ENCODE data around the gene TULP1.

Gene TULP1

DNA sequence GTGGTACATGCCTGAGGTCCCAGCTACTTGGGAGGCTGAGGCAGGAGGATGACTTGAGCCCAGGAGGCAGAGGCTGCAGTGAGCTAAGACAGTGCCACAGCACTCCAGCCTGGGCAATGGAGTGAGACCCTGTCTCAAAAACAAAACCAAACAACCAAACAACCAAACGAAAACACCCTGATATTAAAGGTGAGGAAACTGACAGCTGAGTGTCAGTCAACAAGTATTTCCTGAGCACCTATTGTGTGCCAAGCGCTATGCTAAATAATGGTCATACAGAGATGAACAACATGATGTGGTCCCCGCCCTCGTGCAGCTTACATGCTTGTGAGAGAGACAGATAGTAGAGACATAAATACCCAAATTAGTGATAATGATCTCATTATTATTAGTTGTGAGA lies 1.9 kb upstream of the TULP1 start:
- H3K27me3 ChIP-seq = peaks cover 28 to 37% (median 35%) of the 10 kb centered on the region in 11 experiments
- peaks cover 8 to 26% (median 24%) of the 10 kb centered on the region in 10 experiments; a peak in 19 of 20 replicates for H3K4me1 ChIP-seq
- no peaks in the 10 kb centered on the region for H3K9me3 ChIP-seq (replicated peaks in 1 of 11)
- H3K27ac ChIP-seq = no peak overlapping the region
- H3K4me3 ChIP-seq = no peak overlapping the region
- H3K4me2 ChIP-seq = no peak overlapping the region
- TF ChIP-seq Cebpa-rat (IDR thresholded peaks at IDR 0.05) = no peak
- no peak overlapping the region for H3K9ac ChIP-seq
- no peaks in the 10 kb centered on the region for H3K36me3 ChIP-seq
- peaks cover 0 to 20% (median 0%) of the 10 kb centered on the region in 11 experiments; a peak in 2 of 22 replicates for H4K20me1 ChIP-seq

DNA sequence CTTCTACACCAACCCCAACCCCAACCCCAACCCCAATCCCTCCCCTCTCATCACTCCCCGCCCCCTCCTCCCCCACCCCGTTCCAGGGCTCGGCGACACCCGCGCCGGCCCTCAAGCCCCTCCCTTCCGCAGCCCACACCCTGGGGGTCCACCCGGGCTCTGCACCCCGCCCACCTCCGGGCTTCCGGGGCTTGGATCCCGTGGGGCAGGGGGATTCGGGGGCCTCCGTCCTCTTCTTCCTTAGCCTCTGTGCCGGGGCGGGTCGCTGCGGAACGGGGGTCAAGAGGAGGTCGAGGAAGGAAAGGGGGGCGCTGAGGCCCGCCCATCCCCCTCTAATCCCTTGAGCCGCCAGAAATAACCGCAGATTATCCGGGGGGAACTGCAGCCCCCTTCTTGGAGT lies 690 bp downstream of the TULP1 start:
- Histone ChIP-seq H3K36me3 (no peaks in the 10 kb centered on the region), H3K9me3 (replicated peaks in 1 of 11) (no peaks in the 10 kb centered on the region), H3K27me3 (peaks cover 28 to 55% (median 40%) of the 10 kb centered on the region in 11 experiments), H3K4me2 (peak overlapping the region in 9 of 11 experiments; percentile 56 to 93 (median 82); a peak in 15 of 22 replicates), H3K4me3 (no peak overlapping the region), H3K27ac (no peak overlapping the region), H3K4me1 (peaks cover 17 to 48% (median 37%) of the 10 kb centered on the region in 10 experiments), H4K20me1 (peaks cover 0 to 22% (median 0%) of the 10 kb centered on the region in 11 experiments; a peak in 2 of 22 replicates), H3K9ac (no peak overlapping the region)
- TF ChIP-seq Cebpa-rat (IDR thresholded peaks at IDR 0.05) = no peak

DNA sequence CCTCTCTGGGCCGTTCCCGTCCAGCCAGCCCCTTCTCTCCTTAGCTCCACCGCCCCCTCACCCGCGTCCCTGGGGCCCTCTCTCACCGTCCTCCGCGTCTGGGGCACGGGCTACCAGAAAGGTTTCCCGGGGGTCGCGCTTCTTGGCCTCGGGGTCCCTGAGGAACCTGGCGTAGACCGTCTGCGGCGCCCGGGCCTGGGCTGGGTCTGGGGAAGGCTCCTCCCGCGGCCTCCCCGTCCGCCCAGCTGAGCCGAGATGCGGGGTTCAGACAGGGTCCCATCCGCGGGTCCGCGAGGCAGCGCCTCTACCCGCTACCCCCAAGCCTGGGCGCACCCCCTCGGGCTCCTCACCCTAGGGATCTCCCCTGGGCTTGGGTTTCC lies 1.1 kb downstream of the TULP1 start:
- Histone ChIP-seq H3K4me2 (peak overlapping the region; percentile 72 to 93 (median 82)), H3K9me3 (replicated peaks in 1 of 11) (no peaks in the 10 kb centered on the region), H3K9ac (peak overlapping the region in 7 of 11 experiments; percentile 28 to 59 (median 46); a peak in 9 of 22 replicates), H3K4me3 (peak overlapping the region in 6 of 10 experiments; percentile 21 to 54 (median 40); a peak in 6 of 20 replicates), H3K36me3 (no peaks in the 10 kb centered on the region), H3K27ac (no peak overlapping the region), H4K20me1 (peaks cover 0 to 22% (median 0%) of the 10 kb centered on the region in 11 experiments; a peak in 2 of 22 replicates), H3K27me3 (peaks cover 28 to 55% (median 40%) of the 10 kb centered on the region in 11 experiments), H3K4me1 (peaks cover 17 to 48% (median 37%) of the 10 kb centered on the region in 10 experiments)
- TF ChIP-seq Cebpa-rat (IDR thresholded peaks at IDR 0.05) = no peak

DNA sequence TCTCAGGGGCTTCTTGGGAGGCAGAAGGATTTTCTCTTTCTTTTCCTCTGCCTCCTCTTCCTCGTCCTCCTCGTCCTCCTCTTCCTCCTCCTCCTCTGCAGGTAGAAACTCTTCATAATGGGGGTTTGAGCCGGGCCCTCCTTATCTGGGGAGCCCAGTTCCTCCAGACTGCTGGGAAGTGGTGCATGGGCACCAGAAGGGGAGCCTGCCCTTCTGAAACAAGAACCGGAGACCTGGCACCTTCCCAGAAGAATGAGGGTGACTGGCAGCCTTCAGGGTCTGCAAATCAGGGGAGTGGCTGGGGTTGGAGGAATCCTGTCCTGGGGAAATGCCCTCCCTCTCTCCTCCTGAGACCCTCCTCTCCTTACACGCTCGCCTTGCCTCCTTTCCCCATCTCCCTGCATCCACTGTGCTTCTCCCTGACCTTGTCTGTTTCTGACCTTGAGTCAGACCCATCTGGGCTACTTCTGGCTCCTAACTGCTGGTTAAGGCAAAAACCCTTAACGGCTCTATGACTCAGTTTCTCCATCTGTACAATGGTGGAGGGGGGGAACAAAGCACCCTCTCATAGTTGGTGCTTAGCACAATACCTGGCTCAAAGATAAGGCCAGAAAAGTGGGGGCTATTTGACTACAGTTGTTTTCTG lies 1.7 kb downstream of the TULP1 start:
- peaks cover 0 to 22% (median 0%) of the 10 kb centered on the region in 11 experiments; a peak in 2 of 22 replicates for H4K20me1 ChIP-seq
- peak overlapping the region; percentile 72 to 93 (median 82) for H3K4me2 ChIP-seq
- no peaks in the 10 kb centered on the region for H3K36me3 ChIP-seq
- TF ChIP-seq Cebpa-rat (IDR thresholded peaks at IDR 0.05) = no peak
- peaks cover 28 to 55% (median 40%) of the 10 kb centered on the region in 11 experiments for H3K27me3 ChIP-seq
- H3K9me3 ChIP-seq (replicated peaks in 1 of 11) = no peaks in the 10 kb centered on the region
- H3K4me3 ChIP-seq = peak overlapping the region in 5 of 10 experiments; percentile 21 to 54 (median 41); a peak in 4 of 20 replicates
- peak overlapping the region in 6 of 11 experiments; percentile 28 to 59 (median 48); a peak in 7 of 22 replicates for H3K9ac ChIP-seq
- no peak overlapping the region for H3K27ac ChIP-seq
- H3K4me1 ChIP-seq = peaks cover 17 to 48% (median 37%) of the 10 kb centered on the region in 10 experiments

DNA sequence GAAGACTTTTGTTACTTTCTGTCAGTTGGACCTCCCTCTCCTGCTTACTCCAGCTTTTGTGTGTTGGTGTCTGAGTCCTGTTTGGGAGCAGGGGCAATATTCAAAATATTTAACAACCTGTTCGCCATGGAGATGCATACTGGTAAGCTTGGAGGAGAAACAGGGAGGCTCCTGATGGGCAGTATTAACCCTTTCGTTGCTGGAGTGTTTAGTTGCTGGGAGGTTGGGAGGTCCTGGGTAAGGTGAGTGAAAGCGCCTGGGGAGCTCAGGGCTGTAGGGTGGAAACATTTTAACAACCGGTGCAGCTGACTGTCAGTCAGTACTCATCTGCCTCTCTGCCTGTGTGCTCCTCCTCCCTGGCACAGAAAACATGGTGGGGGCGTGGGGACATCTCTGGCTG lies 4.2 kb downstream of the TULP1 start:
- Histone ChIP-seq H3K36me3 (no peaks in the 10 kb centered on the region), H3K4me1 (peaks cover 17 to 54% (median 41%) of the 10 kb centered on the region in 10 experiments), H3K4me3 (no peak overlapping the region), H3K9ac (no peak overlapping the region), H3K4me2 (peak overlapping the region; percentile 25 to 91 (median 75); a peak in 21 of 22 replicates), H3K9me3 (replicated peaks in 1 of 11) (no peaks in the 10 kb centered on the region), H3K27me3 (peaks cover 35 to 64% (median 47%) of the 10 kb centered on the region in 11 experiments), H4K20me1 (peaks cover 0 to 22% (median 0%) of the 10 kb centered on the region in 11 experiments; a peak in 2 of 22 replicates), H3K27ac (no peak overlapping the region)
- no peak for TF ChIP-seq Cebpa-rat (IDR thresholded peaks at IDR 0.05)

DNA sequence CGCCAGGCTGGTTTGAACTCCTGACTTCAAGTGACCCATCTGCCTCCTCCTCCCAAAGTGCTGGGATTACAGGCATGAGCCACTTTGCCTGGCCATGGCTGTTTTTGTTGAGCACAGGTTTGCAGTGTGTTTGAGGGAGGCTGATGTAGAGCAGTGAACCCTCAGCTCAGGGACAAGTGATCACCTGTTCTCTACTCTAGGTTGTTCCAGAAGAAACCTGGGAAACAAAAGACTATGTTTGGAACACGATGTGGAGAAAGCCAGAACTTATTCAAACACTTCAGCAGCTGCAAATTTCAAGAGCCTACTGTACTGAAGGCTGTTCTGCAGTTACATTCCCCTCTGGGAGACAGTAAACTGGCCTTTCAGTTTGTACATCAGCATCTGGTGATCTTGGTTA lies 4.7 kb downstream of the TULP1 start:
- peak overlapping the region in 3 of 11 experiments; percentile 75 to 91 (median 88); a peak in 7 of 22 replicates for H3K4me2 ChIP-seq
- TF ChIP-seq Cebpa-rat (IDR thresholded peaks at IDR 0.05) = no peak
- H3K27me3 ChIP-seq = peaks cover 38 to 68% (median 50%) of the 10 kb centered on the region in 11 experiments
- H4K20me1 ChIP-seq = peaks cover 0 to 22% (median 0%) of the 10 kb centered on the region in 11 experiments; a peak in 2 of 22 replicates
- no peak overlapping the region for H3K9ac ChIP-seq
- no peaks in the 10 kb centered on the region for H3K9me3 ChIP-seq (replicated peaks in 1 of 11)
- H3K36me3 ChIP-seq = no peaks in the 10 kb centered on the region
- peaks cover 17 to 57% (median 43%) of the 10 kb centered on the region in 10 experiments for H3K4me1 ChIP-seq
- no peak overlapping the region for H3K4me3 ChIP-seq
- no peak overlapping the region for H3K27ac ChIP-seq

DNA sequence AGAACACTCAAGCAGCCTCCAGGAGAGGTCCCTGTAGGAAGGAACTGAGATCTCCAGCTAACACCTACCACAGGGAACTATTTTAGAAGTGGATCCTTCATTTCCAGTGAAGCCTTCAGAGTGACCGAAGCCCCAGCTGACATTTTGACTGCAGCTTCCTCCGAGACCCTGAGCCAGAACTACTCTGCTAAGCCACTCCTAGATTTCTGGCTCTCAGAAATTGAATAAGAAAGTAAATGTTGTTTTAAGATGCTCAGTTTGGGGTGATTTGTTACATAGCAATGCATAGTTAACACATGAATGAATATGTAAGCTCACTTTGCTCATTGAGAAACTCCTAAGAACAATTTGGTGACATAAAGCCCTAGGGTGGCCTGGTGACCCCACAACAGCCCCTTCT lies 5.5 kb downstream of the TULP1 start:
- peaks cover 0 to 22% (median 0%) of the 10 kb centered on the region in 11 experiments; a peak in 2 of 22 replicates for H4K20me1 ChIP-seq
- peaks cover 17 to 56% (median 43%) of the 10 kb centered on the region in 10 experiments for H3K4me1 ChIP-seq
- H3K36me3 ChIP-seq = no peaks in the 10 kb centered on the region
- peaks cover 35 to 64% (median 42%) of the 10 kb centered on the region in 11 experiments for H3K27me3 ChIP-seq
- no peak overlapping the region for H3K4me3 ChIP-seq
- no peak for TF ChIP-seq Cebpa-rat (IDR thresholded peaks at IDR 0.05)
- no peak overlapping the region for H3K9ac ChIP-seq
- H3K4me2 ChIP-seq = no peak overlapping the region
- H3K9me3 ChIP-seq (replicated peaks in 1 of 11) = no peaks in the 10 kb centered on the region
- H3K27ac ChIP-seq = no peak overlapping the region

DNA sequence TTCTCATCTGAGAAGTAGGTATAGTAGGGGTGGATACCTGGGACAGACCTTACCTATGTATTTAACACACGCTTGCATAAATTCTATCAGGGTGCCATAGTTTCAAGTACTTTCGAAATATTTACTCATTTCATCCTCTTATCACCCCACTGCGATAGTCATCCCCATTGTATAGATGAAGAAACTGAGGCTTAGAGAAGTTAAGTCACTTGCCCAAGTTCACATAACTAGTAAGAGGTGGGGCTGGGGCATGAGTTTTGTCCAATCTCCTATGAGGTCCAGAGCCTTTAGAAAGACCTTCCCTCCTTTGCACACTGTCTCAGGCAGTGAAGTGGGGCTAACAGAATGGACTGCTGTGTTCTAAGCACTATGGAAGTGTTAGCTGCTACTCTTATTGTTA lies 6.2 kb downstream of the TULP1 start:
- peaks cover 15 to 50% (median 38%) of the 10 kb centered on the region in 10 experiments for H3K4me1 ChIP-seq
- no peak overlapping the region for H3K9ac ChIP-seq
- H3K27me3 ChIP-seq = peaks cover 29 to 63% (median 36%) of the 10 kb centered on the region in 11 experiments
- H3K4me2 ChIP-seq = no peak overlapping the region
- H3K36me3 ChIP-seq = no peaks in the 10 kb centered on the region
- TF ChIP-seq Cebpa-rat (IDR thresholded peaks at IDR 0.05) = no peak
- peaks cover 0 to 22% (median 0%) of the 10 kb centered on the region in 11 experiments; a peak in 2 of 22 replicates for H4K20me1 ChIP-seq
- no peaks in the 10 kb centered on the region for H3K9me3 ChIP-seq (replicated peaks in 1 of 11)
- H3K4me3 ChIP-seq = no peak overlapping the region
- H3K27ac ChIP-seq = no peak overlapping the region

DNA sequence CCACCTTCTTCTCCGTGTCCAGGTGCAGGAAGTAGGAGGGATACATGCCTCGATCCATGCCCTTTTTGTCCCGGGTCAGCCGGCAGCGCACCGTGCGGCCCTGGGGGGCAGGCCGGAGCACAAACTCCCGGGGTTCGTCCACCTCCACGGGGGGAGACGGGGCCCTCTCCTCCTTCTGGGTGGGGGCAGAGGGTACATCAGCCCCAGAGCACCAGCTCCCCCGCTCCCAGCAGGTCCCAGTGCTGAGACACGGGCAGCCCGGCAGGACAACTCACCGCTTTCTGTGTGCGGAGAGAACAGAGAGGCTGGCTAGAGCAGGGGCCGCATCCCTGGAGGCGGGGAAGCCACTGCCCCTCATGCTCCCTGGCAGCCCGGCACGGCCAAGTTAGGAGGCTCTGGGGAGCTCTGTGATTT lies 6.7 kb downstream of the TULP1 start:
- no peak overlapping the region for H3K4me2 ChIP-seq
- H3K4me1 ChIP-seq = peaks cover 10 to 45% (median 32%) of the 10 kb centered on the region in 10 experiments
- no peak for TF ChIP-seq Cebpa-rat (IDR thresholded peaks at IDR 0.05)
- H3K36me3 ChIP-seq = no peaks in the 10 kb centered on the region
- peaks cover 0 to 17% (median 0%) of the 10 kb centered on the region in 11 experiments; a peak in 2 of 22 replicates for H4K20me1 ChIP-seq
- peaks cover 24 to 61% (median 30%) of the 10 kb centered on the region in 11 experiments for H3K27me3 ChIP-seq
- H3K4me3 ChIP-seq = no peak overlapping the region
- no peak overlapping the region for H3K27ac ChIP-seq
- no peak overlapping the region for H3K9ac ChIP-seq
- no peaks in the 10 kb centered on the region for H3K9me3 ChIP-seq (replicated peaks in 1 of 11)

All from BLaER1 treated with 17β-estradiol and CSF1 and Interleukin-3, amounts not matched to agents 10 nM and 100 nM (cell line).